ENCODE results near the gene SNIP1.

Gene SNIP1

DNA sequence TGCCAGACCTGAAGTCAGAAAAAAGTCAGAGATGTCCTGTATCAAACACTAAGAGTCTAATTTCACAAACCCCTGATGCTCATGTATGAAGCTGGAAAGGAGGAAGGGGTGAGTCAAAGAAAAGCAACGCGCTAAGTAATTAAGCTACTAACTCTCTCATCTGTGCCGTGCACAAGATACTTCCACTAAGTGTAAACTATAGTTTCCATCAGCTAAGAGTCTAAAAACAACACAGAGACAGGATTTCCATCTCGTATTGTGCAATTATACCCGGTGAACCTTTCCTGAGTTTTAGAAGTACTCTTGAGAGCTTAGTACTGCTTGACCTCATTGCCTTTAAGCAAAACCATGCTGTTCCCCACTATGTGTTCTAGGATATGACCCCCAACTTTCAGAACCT, 21.6 kb upstream of the SNIP1 start:
- ChIA-PET POLR2A (no interaction called here), CTCF (interaction anchor here (0.5 to 1.0 kb wide), 2 partner anchors 28 to 68 kb away, joined by 3 to 6 read pairs; no protein-coding TSS in a partner anchor)
- Histone ChIP-seq H3K4me3 (ENCODE audit: low read depth, low read length) (no peak overlapping the region), H3K4me1 (ENCODE audit: control insufficient read depth, insufficient read depth, low read length) (no peaks in the 10 kb centered on the region), H3K27ac (ENCODE audit: extremely low read depth, low read depth, low read length) (no peak overlapping the region), H3K36me3 (ENCODE audit: control insufficient read depth in 2 of 2, insufficient read depth in 1 of 2, low read length in 2 of 2) (peaks cover 41 to 94% of the 10 kb centered on the region in 2 experiments), H3K9me3 (ENCODE audit: control insufficient read depth, insufficient read depth, low read depth, low read length) (no peaks in the 10 kb centered on the region)
- TF ChIP-seq SALL2 (tag by site-specific recombination; IDR thresholded peaks at IDR 0.05; ENCODE audit: borderline replicate concordance) (no peak), SP7 (tag by site-specific recombination; IDR thresholded peaks at IDR 0.05) (no peak), ZNF670 (tag by site-specific recombination; IDR thresholded peaks at IDR 0.05; ENCODE audit: low read depth) (no peak), MEIS1 (CRISPR knock-in tag; IDR thresholded peaks at IDR 0.05; ENCODE audit: borderline replicate concordance) (no peak), ZNF404 (tag by site-specific recombination; IDR thresholded peaks at IDR 0.05) (no peak), ZNF140 (tag by site-specific recombination; IDR thresholded peaks at IDR 0.05) (no peak), ZNF350 (tag by site-specific recombination; IDR thresholded peaks at IDR 0.05) (no peak), SP3 (tag by site-specific recombination; IDR thresholded peaks at IDR 0.05) (no peak), ZNF48 (tag by site-specific recombination; IDR thresholded peaks at IDR 0.05) (no peak), ZNF621 (tag by site-specific recombination; IDR thresholded peaks at IDR 0.05) (no peak), ZNF416 (tag by site-specific recombination; IDR thresholded peaks at IDR 0.05) (no peak), ZXDB (tag by site-specific recombination; IDR thresholded peaks at IDR 0.05) (no peak), ZNF155 (tag by site-specific recombination; IDR thresholded peaks at IDR 0.05) (no peak)
- TF ChIP-seq, protein P1, sequence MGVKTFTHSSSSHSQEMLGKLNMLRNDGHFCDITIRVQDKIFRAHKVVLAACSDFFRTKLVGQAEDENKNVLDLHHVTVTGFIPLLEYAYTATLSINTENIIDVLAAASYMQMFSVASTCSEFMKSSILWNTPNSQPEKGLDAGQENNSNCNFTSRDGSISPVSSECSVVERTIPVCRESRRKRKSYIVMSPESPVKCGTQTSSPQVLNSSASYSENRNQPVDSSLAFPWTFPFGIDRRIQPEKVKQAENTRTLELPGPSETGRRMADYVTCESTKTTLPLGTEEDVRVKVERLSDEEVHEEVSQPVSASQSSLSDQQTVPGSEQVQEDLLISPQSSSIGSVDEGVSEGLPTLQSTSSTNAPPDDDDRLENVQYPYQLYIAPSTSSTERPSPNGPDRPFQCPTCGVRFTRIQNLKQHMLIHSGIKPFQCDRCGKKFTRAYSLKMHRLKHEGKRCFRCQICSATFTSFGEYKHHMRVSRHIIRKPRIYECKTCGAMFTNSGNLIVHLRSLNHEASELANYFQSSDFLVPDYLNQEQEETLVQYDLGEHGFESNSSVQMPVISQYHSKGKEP (tag by site-specific recombination; IDR thresholded peaks at IDR 0.05): no peak
- TF ChIP-seq, protein P2, sequence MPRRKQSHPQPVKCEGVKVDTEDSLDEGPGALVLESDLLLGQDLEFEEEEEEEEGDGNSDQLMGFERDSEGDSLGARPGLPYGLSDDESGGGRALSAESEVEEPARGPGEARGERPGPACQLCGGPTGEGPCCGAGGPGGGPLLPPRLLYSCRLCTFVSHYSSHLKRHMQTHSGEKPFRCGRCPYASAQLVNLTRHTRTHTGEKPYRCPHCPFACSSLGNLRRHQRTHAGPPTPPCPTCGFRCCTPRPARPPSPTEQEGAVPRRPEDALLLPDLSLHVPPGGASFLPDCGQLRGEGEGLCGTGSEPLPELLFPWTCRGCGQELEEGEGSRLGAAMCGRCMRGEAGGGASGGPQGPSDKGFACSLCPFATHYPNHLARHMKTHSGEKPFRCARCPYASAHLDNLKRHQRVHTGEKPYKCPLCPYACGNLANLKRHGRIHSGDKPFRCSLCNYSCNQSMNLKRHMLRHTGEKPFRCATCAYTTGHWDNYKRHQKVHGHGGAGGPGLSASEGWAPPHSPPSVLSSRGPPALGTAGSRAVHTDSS (tag by site-specific recombination; IDR thresholded peaks at IDR 0.05): no peak
- TF ChIP-seq, protein P3, sequence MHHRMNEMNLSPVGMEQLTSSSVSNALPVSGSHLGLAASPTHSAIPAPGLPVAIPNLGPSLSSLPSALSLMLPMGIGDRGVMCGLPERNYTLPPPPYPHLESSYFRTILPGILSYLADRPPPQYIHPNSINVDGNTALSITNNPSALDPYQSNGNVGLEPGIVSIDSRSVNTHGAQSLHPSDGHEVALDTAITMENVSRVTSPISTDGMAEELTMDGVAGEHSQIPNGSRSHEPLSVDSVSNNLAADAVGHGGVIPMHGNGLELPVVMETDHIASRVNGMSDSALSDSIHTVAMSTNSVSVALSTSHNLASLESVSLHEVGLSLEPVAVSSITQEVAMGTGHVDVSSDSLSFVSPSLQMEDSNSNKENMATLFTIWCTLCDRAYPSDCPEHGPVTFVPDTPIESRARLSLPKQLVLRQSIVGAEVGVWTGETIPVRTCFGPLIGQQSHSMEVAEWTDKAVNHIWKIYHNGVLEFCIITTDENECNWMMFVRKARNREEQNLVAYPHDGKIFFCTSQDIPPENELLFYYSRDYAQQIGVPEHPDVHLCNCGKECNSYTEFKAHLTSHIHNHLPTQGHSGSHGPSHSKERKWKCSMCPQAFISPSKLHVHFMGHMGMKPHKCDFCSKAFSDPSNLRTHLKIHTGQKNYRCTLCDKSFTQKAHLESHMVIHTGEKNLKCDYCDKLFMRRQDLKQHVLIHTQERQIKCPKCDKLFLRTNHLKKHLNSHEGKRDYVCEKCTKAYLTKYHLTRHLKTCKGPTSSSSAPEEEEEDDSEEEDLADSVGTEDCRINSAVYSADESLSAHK (tag by site-specific recombination; IDR thresholded peaks at IDR 0.05): no peak
- TF ChIP-seq, protein P4, sequence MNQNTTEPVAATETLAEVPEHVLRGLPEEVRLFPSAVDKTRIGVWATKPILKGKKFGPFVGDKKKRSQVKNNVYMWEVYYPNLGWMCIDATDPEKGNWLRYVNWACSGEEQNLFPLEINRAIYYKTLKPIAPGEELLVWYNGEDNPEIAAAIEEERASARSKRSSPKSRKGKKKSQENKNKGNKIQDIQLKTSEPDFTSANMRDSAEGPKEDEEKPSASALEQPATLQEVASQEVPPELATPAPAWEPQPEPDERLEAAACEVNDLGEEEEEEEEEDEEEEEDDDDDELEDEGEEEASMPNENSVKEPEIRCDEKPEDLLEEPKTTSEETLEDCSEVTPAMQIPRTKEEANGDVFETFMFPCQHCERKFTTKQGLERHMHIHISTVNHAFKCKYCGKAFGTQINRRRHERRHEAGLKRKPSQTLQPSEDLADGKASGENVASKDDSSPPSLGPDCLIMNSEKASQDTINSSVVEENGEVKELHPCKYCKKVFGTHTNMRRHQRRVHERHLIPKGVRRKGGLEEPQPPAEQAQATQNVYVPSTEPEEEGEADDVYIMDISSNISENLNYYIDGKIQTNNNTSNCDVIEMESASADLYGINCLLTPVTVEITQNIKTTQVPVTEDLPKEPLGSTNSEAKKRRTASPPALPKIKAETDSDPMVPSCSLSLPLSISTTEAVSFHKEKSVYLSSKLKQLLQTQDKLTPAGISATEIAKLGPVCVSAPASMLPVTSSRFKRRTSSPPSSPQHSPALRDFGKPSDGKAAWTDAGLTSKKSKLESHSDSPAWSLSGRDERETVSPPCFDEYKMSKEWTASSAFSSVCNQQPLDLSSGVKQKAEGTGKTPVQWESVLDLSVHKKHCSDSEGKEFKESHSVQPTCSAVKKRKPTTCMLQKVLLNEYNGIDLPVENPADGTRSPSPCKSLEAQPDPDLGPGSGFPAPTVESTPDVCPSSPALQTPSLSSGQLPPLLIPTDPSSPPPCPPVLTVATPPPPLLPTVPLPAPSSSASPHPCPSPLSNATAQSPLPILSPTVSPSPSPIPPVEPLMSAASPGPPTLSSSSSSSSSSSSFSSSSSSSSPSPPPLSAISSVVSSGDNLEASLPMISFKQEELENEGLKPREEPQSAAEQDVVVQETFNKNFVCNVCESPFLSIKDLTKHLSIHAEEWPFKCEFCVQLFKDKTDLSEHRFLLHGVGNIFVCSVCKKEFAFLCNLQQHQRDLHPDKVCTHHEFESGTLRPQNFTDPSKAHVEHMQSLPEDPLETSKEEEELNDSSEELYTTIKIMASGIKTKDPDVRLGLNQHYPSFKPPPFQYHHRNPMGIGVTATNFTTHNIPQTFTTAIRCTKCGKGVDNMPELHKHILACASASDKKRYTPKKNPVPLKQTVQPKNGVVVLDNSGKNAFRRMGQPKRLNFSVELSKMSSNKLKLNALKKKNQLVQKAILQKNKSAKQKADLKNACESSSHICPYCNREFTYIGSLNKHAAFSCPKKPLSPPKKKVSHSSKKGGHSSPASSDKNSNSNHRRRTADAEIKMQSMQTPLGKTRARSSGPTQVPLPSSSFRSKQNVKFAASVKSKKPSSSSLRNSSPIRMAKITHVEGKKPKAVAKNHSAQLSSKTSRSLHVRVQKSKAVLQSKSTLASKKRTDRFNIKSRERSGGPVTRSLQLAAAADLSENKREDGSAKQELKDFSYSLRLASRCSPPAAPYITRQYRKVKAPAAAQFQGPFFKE (tag by site-specific recombination; IDR thresholded peaks at IDR 0.05; ENCODE audit: borderline replicate concordance): no peak
- TF ChIP-seq, protein P5, sequence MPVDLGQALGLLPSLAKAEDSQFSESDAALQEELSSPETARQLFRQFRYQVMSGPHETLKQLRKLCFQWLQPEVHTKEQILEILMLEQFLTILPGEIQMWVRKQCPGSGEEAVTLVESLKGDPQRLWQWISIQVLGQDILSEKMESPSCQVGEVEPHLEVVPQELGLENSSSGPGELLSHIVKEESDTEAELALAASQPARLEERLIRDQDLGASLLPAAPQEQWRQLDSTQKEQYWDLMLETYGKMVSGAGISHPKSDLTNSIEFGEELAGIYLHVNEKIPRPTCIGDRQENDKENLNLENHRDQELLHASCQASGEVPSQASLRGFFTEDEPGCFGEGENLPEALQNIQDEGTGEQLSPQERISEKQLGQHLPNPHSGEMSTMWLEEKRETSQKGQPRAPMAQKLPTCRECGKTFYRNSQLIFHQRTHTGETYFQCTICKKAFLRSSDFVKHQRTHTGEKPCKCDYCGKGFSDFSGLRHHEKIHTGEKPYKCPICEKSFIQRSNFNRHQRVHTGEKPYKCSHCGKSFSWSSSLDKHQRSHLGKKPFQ (tag by site-specific recombination; IDR thresholded peaks at IDR 0.05): no peak
- TF ChIP-seq, protein P6, sequence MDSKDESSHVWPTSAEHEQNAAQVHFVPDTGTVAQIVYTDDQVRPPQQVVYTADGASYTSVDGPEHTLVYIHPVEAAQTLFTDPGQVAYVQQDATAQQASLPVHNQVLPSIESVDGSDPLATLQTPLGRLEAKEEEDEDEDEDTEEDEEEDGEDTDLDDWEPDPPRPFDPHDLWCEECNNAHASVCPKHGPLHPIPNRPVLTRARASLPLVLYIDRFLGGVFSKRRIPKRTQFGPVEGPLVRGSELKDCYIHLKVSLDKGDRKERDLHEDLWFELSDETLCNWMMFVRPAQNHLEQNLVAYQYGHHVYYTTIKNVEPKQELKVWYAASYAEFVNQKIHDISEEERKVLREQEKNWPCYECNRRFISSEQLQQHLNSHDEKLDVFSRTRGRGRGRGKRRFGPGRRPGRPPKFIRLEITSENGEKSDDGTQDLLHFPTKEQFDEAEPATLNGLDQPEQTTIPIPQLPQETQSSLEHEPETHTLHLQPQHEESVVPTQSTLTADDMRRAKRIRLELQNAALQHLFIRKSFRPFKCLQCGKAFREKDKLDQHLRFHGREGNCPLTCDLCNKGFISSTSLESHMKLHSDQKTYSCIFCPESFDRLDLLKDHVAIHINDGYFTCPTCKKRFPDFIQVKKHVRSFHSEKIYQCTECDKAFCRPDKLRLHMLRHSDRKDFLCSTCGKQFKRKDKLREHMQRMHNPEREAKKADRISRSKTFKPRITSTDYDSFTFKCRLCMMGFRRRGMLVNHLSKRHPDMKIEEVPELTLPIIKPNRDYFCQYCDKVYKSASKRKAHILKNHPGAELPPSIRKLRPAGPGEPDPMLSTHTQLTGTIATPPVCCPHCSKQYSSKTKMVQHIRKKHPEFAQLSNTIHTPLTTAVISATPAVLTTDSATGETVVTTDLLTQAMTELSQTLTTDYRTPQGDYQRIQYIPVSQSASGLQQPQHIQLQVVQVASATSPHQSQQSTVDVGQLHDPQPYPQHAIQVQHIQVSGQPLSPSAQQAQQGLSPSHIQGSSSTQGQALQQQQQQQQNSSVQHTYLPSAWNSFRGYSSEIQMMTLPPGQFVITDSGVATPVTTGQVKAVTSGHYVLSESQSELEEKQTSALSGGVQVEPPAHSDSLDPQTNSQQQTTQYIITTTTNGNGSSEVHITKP (tag by site-specific recombination; IDR thresholded peaks at IDR 0.05): no peak
- TF ChIP-seq, protein P7, sequence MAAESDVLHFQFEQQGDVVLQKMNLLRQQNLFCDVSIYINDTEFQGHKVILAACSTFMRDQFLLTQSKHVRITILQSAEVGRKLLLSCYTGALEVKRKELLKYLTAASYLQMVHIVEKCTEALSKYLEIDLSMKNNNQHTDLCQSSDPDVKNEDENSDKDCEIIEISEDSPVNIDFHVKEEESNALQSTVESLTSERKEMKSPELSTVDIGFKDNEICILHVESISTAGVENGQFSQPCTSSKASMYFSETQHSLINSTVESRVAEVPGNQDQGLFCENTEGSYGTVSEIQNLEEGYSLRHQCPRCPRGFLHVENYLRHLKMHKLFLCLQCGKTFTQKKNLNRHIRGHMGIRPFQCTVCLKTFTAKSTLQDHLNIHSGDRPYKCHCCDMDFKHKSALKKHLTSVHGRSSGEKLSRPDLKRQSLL (tag by site-specific recombination; IDR thresholded peaks at IDR 0.05): no peak

Data from HEK293 (cell line).